CD4-positive, alpha-beta memory T cell (primary cell): ENCODE data around the gene SORT1. TPM values are rescaled to one million over a fixed set of nuclear protein-coding genes. Genes with fewer than 3 reads are reported as not detected.
"Not testable (repeated sequence)": the region's sequence is repeated elsewhere in the genome, so short reads cannot be mapped to it uniquely, and the experiment has no call there.

Source experiments
- CTCF ChIA-PET: fragments of 350-600 bp; sonication (Branson Sonifier 250); formaldehyde crosslinking; loops from one replicate; lab custom pipeline; 2021; ENCODE audit warnings: inconsistent platforms; ENCODE audit not compliant: partially characterized antibody; lab: Charles Lee
- POLR2A ChIA-PET: fragments of 350-600 bp; sonication (Branson Sonifier 250); formaldehyde crosslinking; loops from one replicate; lab custom pipeline; 2021; ENCODE audit not compliant: partially characterized antibody; lab: Charles Lee
- DNase-seq, 5 donors: peaks; one replicate each; pipeline versions ENCODE4 v3.0.0 to v3.0.0-alpha.2; 2020 to 2022; ENCODE audit warnings: mixed read lengths in 1 of 5
- H3K27ac ChIP-seq: one replicate; pipeline ENCODE4 v1.7.0; 2013; ENCODE audit warnings: low read depth, low read length
- H3K27me3 ChIP-seq: 2 replicates; pipeline ENCODE4 v1.7.0; 2013; ENCODE audit warnings: mild to moderate bottlenecking, low read length, moderate library complexity; ENCODE audit not compliant: insufficient read depth
- H3K36me3 ChIP-seq: 2 replicates; pipeline ENCODE4 v1.7.0; 2013; ENCODE audit warnings: mild to moderate bottlenecking, low read length, moderate library complexity; ENCODE audit not compliant: insufficient read depth
- H3K4me1 ChIP-seq: 2 replicates; pipeline ENCODE4 v1.7.0; 2013; ENCODE audit warnings: mild to moderate bottlenecking, low read length, moderate library complexity; ENCODE audit not compliant: insufficient read depth
- H3K4me3 ChIP-seq, 2 donors: one replicate each; pipeline ENCODE4 v1.7.0; 2013; ENCODE audit warnings: low read length in 2 of 2, mild to moderate bottlenecking in 1 of 2
- H3K9me3 ChIP-seq, 2 donors: one replicate each; pipeline ENCODE4 v1.7.0; 2013; ENCODE audit warnings: low read length in 2 of 2, control low read depth in 1 of 2; ENCODE audit not compliant: control insufficient read depth in 1 of 2
- H3K27ac Mint-ChIP-seq, 7 donors: one replicate each; pipeline ENCODE4 v1.8.0; 2020 to 2021; ENCODE audit warnings: mixed read lengths in 7 of 7, mild to moderate bottlenecking in 6 of 7, inconsistent platforms in 3 of 7, moderate library complexity in 3 of 7
- H3K27me3 Mint-ChIP-seq, 2 donors: one replicate each; pipeline ENCODE4 v1.8.0; 2020 to 2021; ENCODE audit warnings: mixed read lengths in 2 of 2
- H3K36me3 Mint-ChIP-seq, 2 donors: one replicate each; pipeline ENCODE4 v1.8.0; 2020 to 2021; ENCODE audit warnings: mixed read lengths in 2 of 2, inconsistent platforms in 1 of 2, mild to moderate bottlenecking in 1 of 2
- H3K4me1 Mint-ChIP-seq, 4 donors: one replicate each; pipeline ENCODE4 v1.8.0; 2020 to 2021; ENCODE audit warnings: mixed read lengths in 4 of 4, mild to moderate bottlenecking in 1 of 4
- H3K4me3 Mint-ChIP-seq, 8 donors: one replicate each; pipeline ENCODE4 v1.8.0; 2020 to 2021; ENCODE audit warnings: mixed read lengths in 8 of 8, mild to moderate bottlenecking in 7 of 8, moderate library complexity in 6 of 8, inconsistent platforms in 3 of 8
- H3K9me3 Mint-ChIP-seq, 8 donors: one replicate each; pipeline ENCODE4 v1.8.0; 2020 to 2021; ENCODE audit warnings: mixed read lengths in 8 of 8, mild to moderate bottlenecking in 5 of 8, inconsistent platforms in 3 of 8, moderate library complexity in 1 of 8
- intact Hi-C: fragments of 100-400 bp; cut with micrococcal nuclease; formaldehyde crosslinking; loops from one replicate; pipeline ENCODE4 v1.15.1; 2023
- polyA plus RNA-seq, 2 donors: library from polyadenylated mRNA; unstranded; fragments of 300-500 nt; fragmentation: Illumina TruSeq; gene quantifications; one replicate each; pipeline ENCODE4 v1.2.3, GENCODE V29; 2021
- total RNA-seq, 2 experiments: library from RNA; stranded (reverse); gene quantifications; one replicate each; pipeline ENCODE4 v1.2.3, GENCODE V29; 2021

Gene SORT1
- total and polyA plus RNA-seq, 4 experiments from 2014 or later, result 0.69 to 0.93 TPM; not detected in 2

DNA sequence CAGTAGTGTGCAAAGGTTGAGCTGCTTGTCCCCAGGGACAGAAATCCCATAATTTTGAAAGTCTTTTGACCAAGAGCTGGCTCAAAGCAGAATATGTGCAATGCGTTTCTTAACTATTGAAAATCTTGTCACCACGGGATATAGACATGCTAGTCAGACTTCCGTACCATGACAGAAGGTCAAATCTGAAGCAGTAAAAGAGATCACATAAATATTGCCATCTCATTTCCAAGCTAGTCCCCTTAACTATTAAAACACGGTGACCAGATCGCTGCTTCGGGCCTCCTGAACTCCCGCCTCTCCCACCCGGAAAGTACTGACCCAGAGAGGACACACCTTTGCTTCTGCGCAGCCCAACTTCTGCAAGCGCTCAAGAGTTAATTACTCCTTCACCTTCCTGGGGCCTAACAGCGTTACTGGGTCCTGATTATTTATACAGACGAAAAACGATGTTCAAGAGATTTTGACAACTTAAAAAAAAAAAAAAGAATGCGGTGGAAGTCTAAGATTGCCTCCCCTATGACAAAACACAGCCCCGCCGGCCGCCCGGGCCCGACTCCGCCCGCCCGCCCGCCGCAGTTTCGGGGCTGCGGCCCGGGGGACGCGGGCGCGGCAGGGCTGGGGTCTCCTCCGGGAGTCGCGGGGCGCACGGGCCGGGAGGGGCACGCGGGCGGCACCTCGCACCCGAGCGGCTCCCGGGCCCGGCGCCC is 692 bp downstream of the SORT1 start:
- Histone ChIP-seq H3K4me3 (no peak overlapping the region), H3K27me3 (peaks cover 39% of the 10 kb centered on the region), H3K4me1 (peaks cover 14% of the 10 kb centered on the region), H3K36me3 (peaks cover 14% of the 10 kb centered on the region), H3K9me3 (no peaks in the 10 kb centered on the region), H3K27ac (no peak overlapping the region)
- Mint-ChIP-seq H3K36me3 (peaks cover 8 to 15% of the 10 kb centered on the region in 2 donors), H3K27me3 (peaks cover 31 to 38% of the 10 kb centered on the region in 2 donors), H3K4me3 (peak overlapping the region; percentile 70 to 86 (median 84)), H3K4me1 (peaks cover 5 to 15% (median 9%) of the 10 kb centered on the region in 4 donors), H3K27ac (peak overlapping the region in 1 of 7 donors; percentile 53), H3K9me3 (no peaks in the 10 kb centered on the region)
- ChIA-PET POLR2A (interaction anchor here (0.6 to 3.2 kb wide), 3 partner anchors 29 to 203 kb away, joined by 3 to 15 read pairs (median 13); partner anchors contain the start of gene PSMA5), CTCF (interaction anchor here (2.0 to 9.0 kb wide), 3 partner anchors 117 to 136 kb away, joined by 5 to 193 read pairs (median 41); partner anchors contain the start of gene PSRC1)
- DNase-seq, result peak in 2 of 5 donors; percentile 10 to 25
- intact Hi-C loops, result no loop called here

DNA sequence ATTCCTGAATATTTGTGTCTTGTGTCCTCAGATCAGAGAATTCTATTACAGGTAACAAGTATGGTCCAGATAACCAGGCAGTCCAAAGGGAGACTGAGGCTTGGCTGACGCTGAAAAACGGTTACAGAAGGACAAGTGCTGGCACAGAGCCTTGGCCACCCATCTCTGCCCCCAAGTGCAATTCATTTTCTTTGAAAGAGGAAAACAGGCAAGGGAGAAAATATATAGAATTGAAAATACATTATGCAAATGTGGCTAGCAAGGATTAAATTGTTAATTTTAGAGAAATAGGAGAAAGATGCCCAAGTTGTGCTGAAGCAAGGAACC is 1.2 kb downstream of the SORT1 start:
- Mint-ChIP-seq H3K36me3 (peaks cover 6 to 12% of the 10 kb centered on the region in 2 donors), H3K27ac (no peak overlapping the region), H3K4me3 (peak overlapping the region; percentile 15 to 86 (median 84)), H3K4me1 (peaks cover 5 to 15% (median 9%) of the 10 kb centered on the region in 4 donors), H3K9me3 (no peaks in the 10 kb centered on the region), H3K27me3 (peaks cover 31 to 42% of the 10 kb centered on the region in 2 donors)
- Histone ChIP-seq H3K36me3 (peaks cover 10% of the 10 kb centered on the region), H3K4me1 (peaks cover 14% of the 10 kb centered on the region), H3K4me3 (no peak overlapping the region), H3K27ac (no peak overlapping the region), H3K9me3 (no peaks in the 10 kb centered on the region), H3K27me3 (peaks cover 39% of the 10 kb centered on the region)
- intact Hi-C loops, result no loop called here
- POLR2A ChIA-PET, result interaction anchor here (1.0 kb wide), 1 partner anchor 135 kb away, joined by 4 read pairs; no protein-coding TSS in a partner anchor
- CTCF ChIA-PET, result interaction anchor here (1.4 to 9.0 kb wide), 3 partner anchors 12 to 136 kb away, joined by 3 to 193 read pairs (median 5); partner anchors contain the start of gene PSRC1
- no peak for DNase-seq

DNA sequence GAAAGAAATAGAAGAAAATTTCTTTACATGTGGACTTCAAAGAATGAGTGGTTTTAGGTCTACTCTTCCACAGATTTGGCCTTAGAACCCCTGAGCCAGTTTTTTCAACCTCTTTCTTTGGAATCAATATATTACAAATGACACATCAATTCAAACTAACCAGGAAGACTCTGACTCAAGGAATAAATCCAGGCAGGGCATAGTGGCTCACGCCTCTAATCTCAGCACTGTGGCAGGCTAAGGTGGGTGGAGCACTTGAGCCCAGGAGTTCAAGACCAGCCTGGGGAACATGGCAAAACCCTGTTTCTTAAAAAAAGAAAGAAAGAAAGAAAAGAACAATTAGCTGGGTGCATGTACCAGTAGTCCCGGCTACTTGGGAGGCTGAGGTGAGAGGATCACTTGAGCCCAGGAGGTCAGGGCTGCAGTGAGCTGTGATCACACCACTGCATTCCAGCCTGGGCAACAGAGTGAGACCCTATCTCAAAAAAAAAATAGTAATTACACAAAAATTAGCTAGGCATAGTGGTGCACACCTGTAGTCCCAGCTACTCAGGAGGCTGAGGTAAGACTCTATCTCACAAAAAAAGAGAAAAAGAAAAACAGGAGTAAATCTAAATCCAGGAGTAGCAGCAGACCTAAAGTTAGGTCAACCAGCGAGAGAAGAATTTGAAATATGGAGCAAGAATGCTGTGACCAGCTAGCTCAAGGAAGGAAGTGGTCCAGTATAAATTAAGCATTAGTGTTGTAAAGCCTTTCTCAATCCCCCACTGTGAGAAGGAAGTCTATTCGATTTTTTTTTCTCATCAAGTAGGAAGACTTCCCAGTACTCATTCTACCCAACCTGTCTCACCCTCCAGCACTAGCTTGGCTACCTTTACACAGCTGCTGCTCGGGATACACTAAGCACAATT is 1.9 kb downstream of the SORT1 start:
- POLR2A ChIA-PET, result interaction anchor here (1.0 kb wide), 1 partner anchor 136 kb away, joined by 4 read pairs; no protein-coding TSS in a partner anchor
- Mint-ChIP-seq H3K27me3 (peaks cover 31 to 42% of the 10 kb centered on the region in 2 donors), H3K36me3 (peaks cover under 1 to 6% of the 10 kb centered on the region in 2 donors), H3K4me1 (peaks cover 5 to 15% (median 9%) of the 10 kb centered on the region in 4 donors), H3K4me3 (peak overlapping the region in 5 of 8 donors; percentile 8 to 86 (median 81)), H3K9me3 (no peaks in the 10 kb centered on the region), H3K27ac (no peak overlapping the region)
- intact Hi-C loops, result no loop called here
- Histone ChIP-seq H3K9me3 (no peaks in the 10 kb centered on the region), H3K36me3 (peaks cover 6% of the 10 kb centered on the region), H3K27me3 (peaks cover 39% of the 10 kb centered on the region), H3K27ac (no peak overlapping the region), H3K4me3 (no peak overlapping the region), H3K4me1 (peaks cover 14% of the 10 kb centered on the region)
- CTCF ChIA-PET, result interaction anchor here (1.1 to 9.0 kb wide), 4 partner anchors 12 to 137 kb away, joined by 3 to 193 read pairs (median 4); partner anchors contain the start of gene PSRC1
- no peak for DNase-seq

DNA sequence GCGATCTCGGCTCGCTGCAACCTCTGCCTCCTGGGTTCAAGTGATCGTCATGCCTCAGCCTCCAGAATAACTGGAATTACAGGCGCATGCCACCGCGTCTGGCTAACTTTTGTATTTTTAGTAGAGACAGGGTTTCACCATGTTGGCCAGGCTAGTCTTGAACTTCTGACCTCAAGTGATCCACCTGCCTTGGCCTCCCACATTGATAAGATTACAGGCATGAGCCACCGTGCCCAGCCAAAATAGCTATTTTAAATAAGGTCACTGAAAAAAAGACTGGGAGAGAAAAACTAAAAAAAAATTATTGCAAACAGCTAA is 2.5 kb downstream of the SORT1 start:
- POLR2A ChIA-PET, H3K9me3 Mint-ChIP-seq, H3K9me3 ChIP-seq, H3K27ac Mint-ChIP-seq, H3K36me3 Mint-ChIP-seq, H3K4me3 ChIP-seq, intact Hi-C loops, H3K27ac ChIP-seq, H3K36me3 ChIP-seq, DNase-seq: not testable (repeated sequence)
- Histone ChIP-seq H3K27me3 (peaks cover 39% of the 10 kb centered on the region), H3K4me1 (peaks cover 14% of the 10 kb centered on the region)
- peaks cover 5 to 15% (median 9%) of the 10 kb centered on the region in 4 donors for H3K4me1 Mint-ChIP-seq
- CTCF ChIA-PET, result interaction anchor here (1.1 to 9.0 kb wide), 3 partner anchors 11 to 131 kb away, joined by 3 to 193 read pairs (median 3); partner anchors contain the start of gene PSRC1
- peak overlapping the region in 1 of 8 donors; percentile 31 for H3K4me3 Mint-ChIP-seq
- peaks cover 33 to 46% of the 10 kb centered on the region in 2 donors for H3K27me3 Mint-ChIP-seq

DNA sequence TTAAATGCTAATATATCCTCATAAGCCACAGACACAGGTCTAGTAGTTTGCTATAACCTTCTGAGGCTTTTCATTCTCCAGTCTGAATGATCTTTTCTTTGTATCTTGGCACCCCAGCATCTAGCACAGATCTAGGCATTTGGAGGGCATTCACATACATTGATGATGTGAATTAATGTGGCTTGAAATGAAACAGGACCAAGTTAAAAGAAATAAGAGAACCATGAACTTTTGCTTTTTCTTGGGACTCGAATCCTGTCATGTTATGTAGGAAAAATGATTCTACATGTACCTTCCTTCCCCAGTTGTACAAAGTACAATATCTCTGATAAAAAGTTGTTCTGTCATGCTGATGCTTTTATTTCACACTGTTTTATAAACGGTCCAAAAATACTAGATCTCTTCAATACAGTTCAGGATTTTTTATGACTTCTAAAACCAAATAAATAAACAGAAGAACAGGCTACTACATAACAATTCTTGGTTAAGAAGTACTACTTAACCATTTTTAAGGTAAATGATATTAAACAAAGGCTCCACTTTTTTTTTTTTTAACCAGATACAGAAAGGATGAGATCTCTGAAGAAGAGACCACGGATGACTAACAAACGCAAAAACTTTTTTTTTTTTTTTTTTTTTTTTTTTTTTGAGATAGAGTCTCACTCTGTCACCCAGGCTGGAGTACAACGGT is 3.0 kb downstream of the SORT1 start:
- Mint-ChIP-seq H3K27ac (no peak overlapping the region), H3K9me3 (no peaks in the 10 kb centered on the region), H3K4me3 (no peak overlapping the region), H3K36me3 (peaks cover 0 to 1% of the 10 kb centered on the region in 2 donors), H3K27me3 (peaks cover 37 to 51% of the 10 kb centered on the region in 2 donors), H3K4me1 (peaks cover 5 to 15% (median 9%) of the 10 kb centered on the region in 4 donors)
- no peaks in the 10 kb centered on the region for H3K9me3 ChIP-seq
- peaks cover 39% of the 10 kb centered on the region for H3K27me3 ChIP-seq
- no peak overlapping the region for H3K4me3 ChIP-seq
- H3K36me3 ChIP-seq, result peaks cover under 1% of the 10 kb centered on the region
- H3K4me1 ChIP-seq, result peaks cover 14% of the 10 kb centered on the region
- ChIA-PET CTCF (interaction anchor here (1.1 to 9.0 kb wide), 3 partner anchors 11 to 131 kb away, joined by 3 to 193 read pairs (median 3); partner anchors contain the start of gene PSRC1), POLR2A (no interaction called here)
- no peak overlapping the region for H3K27ac ChIP-seq
- intact Hi-C loops, result no loop called here
- DNase-seq, result no peak

DNA sequence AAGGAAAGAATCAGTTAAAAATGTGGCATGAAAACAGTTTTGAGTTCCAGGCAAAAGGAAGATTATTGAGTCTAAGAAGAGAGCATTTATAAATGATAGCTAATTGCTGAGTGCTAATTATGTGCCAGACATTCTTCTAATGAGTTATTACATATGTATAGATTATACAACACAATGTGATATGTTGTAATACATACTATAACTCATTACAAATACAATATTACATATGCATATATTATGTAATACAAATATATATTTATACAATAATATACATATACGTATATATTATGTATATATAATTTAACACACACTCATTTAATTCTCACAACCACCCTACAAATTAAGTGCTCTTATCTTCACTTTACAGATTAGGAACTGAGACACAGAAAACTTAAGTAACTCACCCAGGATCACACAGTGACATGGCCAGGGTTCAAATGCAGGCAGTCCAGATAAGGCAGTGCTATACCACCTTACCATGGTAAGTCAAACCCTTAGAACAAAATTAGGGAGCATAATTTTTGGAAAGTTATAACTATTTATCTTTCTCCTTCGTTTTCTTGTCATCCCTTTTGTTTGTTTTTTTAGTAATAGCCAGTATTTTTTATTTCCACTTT is 4.0 kb downstream of the SORT1 start:
- peaks cover 3 to 11% (median 7%) of the 10 kb centered on the region in 4 donors for H3K4me1 Mint-ChIP-seq
- no peak for DNase-seq
- peaks cover 42 to 58% of the 10 kb centered on the region in 2 donors for H3K27me3 Mint-ChIP-seq
- Histone ChIP-seq H3K27ac (no peak overlapping the region), H3K4me1 (peaks cover 14% of the 10 kb centered on the region), H3K36me3 (no peaks in the 10 kb centered on the region), H3K4me3 (no peak overlapping the region), H3K9me3 (no peaks in the 10 kb centered on the region), H3K27me3 (peaks cover 42% of the 10 kb centered on the region)
- intact Hi-C loops, result no loop called here
- POLR2A ChIA-PET, result no interaction called here
- no peak overlapping the region for H3K4me3 Mint-ChIP-seq
- CTCF ChIA-PET, result no interaction called here
- H3K9me3 Mint-ChIP-seq, result no peaks in the 10 kb centered on the region
- no peaks in the 10 kb centered on the region for H3K36me3 Mint-ChIP-seq
- no peak overlapping the region for H3K27ac Mint-ChIP-seq
